ENCODE measurements around the gene ALDH4A1.

- TF ChIP-seq POLR2AphosphoS5 (IDR thresholded peaks at IDR 0.05; ENCODE audit: low read depth) = no peak
- TF ChIP-seq NANOG (IDR thresholded peaks at IDR 0.05; ENCODE audit: borderline replicate concordance) = no peak
- TF ChIP-seq CTCF (conservative IDR thresholded peaks at IDR 0.05; ENCODE audit: low read depth in 2 of 2) = no peak
Observed at GRCh38 chr1:18861590-18861989, 40.8 kb downstream of the ALDH4A1 start.
